HEK293T (cell line): ENCODE measurements around the gene RBM38.

ENCODE experiments used
- BHLHE40 ChIP-seq: fragments of 450-650 bp; IDR thresholded peaks from 2 replicates; pipeline ENCODE4 v1.6.1; 2016; ENCODE audit warnings: mild to moderate bottlenecking, moderate library complexity, borderline replicate concordance
- ELF4 ChIP-seq: fragments of 450-650 bp; IDR thresholded peaks from 2 replicates; pipeline ENCODE4 v1.6.1; 2017; ENCODE audit warnings: antibody characterized with exemption
- FOXA1 ChIP-seq: fragments of 450-650 bp; IDR thresholded peaks from 2 replicates; pipeline ENCODE4 v1.6.1; 2016; ENCODE audit warnings: mild to moderate bottlenecking
- FOXM1 ChIP-seq: fragments of 450-650 bp; IDR thresholded peaks from 2 replicates; pipeline ENCODE4 v1.6.1; 2017; ENCODE audit warnings: mild to moderate bottlenecking, borderline replicate concordance
- HDGF ChIP-seq: fragments of 450-650 bp; IDR thresholded peaks from 2 replicates; pipeline ENCODE4 v1.6.1; 2017; ENCODE audit warnings: antibody characterized with exemption, borderline replicate concordance
- LEF1 ChIP-seq: fragments of 450-650 bp; IDR thresholded peaks from 2 replicates; pipeline ENCODE4 v1.6.1; 2017; ENCODE audit warnings: mild to moderate bottlenecking, borderline replicate concordance
- NFRKB ChIP-seq: fragments of 450-650 bp; IDR thresholded peaks from 2 replicates; pipeline ENCODE4 v1.6.1; 2016; ENCODE audit warnings: mild to moderate bottlenecking, moderate library complexity
- SP1 ChIP-seq: fragments of 450-650 bp; IDR thresholded peaks from 2 replicates; pipeline ENCODE4 v1.6.1; 2017
- TARDBP ChIP-seq: fragments of 450-650 bp; IDR thresholded peaks from 2 replicates; pipeline ENCODE4 v1.6.1; 2016
- ZNF384 ChIP-seq: fragments of 450-650 bp; IDR thresholded peaks from 2 replicates; pipeline ENCODE4 v1.6.1; 2016

GRCh38 chr20:57400821-57401564 is 9.8 kb downstream of the RBM38 start:
- TF ChIP-seq SP1 (no peak), NFRKB (no peak), FOXM1 (no peak), HDGF (no peak), TARDBP (no peak), LEF1 (no peak), BHLHE40 (no peak), ELF4 (no peak), ZNF384 (no peak), FOXA1 (no peak)
